T-helper 2 cell treated with Interferon-gamma antibody and Interleukin-4, amounts not matched to agents 100 ng/mL and 5 ng/mL, for 36 hours (primary cell): ENCODE data around the gene CORO2A. TPM values are rescaled to one million over a fixed set of nuclear protein-coding genes. Genes with fewer than 3 reads are reported as not detected.
"Not testable (repeated sequence)": the region's sequence is repeated elsewhere in the genome, so short reads cannot be mapped to it uniquely, and the experiment has no call there.

Source experiments
- intact Hi-C: fragments of 100-400 bp; cut with micrococcal nuclease; formaldehyde crosslinking; loops from one replicate; pipeline ENCODE4 v1.15.1; 2023
- total RNA-seq: library from RNA; stranded (reverse); gene quantifications from 2 replicates; pipeline ENCODE4 v1.2.3, GENCODE V29; 2022

The CORO2A gene
- total RNA-seq, 1 donor from 2014 or later = 3.2 TPM

DNA sequence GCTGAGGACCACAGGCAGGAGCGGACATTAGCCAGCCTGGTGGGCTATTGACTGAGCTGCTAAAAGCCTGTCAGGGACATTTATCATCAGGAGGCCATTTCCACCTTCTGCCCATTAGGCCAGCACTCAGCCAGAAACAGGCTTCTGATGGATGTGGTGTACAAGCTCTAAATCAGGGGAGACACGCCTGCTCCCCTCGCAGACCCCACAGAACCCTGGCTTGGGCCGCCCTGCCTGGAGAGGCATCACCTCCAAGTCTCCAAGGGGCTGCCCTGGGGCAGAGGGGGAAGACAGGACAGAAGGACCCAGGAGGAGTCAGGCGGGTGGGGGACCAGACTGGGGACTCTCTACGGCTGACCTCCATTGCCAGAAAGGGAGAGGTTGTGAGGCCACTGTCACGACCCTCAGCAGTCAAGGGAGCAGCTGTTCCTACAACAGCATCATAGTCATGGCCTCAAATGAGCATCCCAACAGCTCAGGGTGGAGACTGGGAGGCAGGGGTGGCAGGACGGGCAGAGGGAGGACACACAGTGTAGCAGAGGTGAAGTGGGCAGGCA, 49.4 kb downstream of the CORO2A start:
- intact Hi-C loops = no loop called here

DNA sequence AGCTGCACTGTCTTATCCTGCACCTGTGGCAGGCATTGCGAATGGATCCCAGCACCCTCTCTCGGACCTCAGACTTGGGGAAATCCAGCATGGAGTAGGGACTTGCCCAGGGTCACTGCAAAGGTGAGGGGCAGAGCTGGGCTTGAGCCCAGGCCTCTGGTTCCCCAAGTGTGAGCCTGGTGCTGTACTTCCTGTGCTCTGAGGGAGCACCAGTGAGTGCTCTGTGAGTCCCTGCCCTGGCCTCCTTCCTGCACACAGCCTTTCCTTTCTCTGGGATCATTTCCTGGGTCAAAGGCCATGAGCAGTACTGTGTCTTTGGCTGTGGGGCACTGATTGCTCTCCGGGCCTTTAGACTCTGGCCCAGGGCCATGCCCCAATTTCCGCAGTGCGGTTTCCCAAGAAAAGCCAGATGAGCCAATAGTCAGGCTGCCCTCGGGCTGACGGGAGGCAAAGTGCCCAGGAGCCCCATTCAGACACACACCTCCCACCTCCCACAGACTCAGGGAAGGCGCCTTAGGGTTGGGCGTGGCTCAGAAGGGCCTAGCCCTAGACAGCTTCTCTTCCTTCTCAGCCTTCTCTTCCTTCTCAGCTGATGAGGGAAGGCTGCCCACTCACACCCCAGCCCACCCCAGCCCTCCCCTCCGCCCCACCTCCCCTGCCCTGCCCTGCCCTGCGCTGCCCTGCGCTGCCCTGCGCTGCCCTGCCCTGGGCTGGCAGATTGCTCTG, 50.1 kb downstream of the CORO2A start:
- intact Hi-C loops = no loop called here

- intact Hi-C loops = no loop called here
Observed at GRCh38 chr9:98140503-98140902, 51.9 kb downstream of the CORO2A start.

DNA sequence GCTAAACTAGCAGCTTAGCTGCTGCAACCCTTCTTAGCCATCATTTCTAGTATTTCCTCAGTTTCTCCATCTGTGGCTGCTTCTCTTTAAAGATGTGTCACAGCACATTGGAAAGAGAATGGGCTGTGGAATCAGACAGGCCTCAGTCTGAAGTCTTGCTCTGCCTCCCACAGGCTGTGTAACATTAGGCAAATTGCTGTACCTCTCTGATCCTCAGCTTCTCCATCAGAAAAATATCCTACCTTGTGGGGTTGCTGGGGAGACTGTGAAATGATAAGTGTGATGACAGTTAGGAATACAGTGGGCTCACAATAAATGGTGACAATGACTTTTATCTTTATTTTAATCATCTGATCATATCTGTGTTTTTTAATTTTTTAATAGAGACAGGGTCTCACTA, 55.9 kb downstream of the CORO2A start:
- intact Hi-C loops = no loop called here

DNA sequence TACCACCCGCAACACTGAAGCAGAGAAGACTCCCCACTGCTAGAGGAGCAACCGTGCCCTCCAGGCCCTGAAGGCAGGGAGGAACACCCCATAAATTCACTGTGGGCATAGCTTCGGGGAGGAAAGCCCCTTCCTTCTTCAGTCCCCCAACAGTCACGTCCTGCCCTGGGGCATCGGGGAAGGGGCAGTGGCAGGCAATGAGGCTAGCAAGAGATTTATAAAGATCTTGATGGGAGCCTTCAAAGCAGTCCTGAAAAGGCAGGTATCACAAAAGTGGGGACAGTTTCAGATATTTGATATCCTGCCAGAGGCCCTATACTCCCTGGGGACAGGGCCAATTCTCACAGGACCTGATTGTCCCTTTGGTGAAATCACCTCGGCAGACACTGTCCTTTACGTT, 56.5 kb downstream of the CORO2A start:
- intact Hi-C loops = no loop called here

DNA sequence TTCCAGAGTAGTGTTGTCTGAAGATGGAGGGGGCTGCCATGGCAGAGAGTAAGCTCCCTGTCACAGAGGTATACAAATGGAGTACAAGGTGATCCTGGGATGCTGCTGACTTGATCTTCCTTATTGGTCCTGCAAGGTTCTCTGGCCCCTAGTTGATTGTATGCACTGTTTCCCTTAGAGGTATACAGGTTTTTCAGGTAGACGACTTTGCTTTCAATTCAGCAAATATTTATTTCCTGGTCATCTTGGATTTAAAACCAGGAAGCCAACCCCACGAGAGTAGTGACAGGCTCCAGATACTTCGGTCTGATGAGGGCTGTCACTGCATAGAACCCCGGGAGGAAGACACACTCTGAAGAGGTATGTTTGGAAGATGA, 56.9 kb downstream of the CORO2A start:
- intact Hi-C loops = no loop called here

DNA sequence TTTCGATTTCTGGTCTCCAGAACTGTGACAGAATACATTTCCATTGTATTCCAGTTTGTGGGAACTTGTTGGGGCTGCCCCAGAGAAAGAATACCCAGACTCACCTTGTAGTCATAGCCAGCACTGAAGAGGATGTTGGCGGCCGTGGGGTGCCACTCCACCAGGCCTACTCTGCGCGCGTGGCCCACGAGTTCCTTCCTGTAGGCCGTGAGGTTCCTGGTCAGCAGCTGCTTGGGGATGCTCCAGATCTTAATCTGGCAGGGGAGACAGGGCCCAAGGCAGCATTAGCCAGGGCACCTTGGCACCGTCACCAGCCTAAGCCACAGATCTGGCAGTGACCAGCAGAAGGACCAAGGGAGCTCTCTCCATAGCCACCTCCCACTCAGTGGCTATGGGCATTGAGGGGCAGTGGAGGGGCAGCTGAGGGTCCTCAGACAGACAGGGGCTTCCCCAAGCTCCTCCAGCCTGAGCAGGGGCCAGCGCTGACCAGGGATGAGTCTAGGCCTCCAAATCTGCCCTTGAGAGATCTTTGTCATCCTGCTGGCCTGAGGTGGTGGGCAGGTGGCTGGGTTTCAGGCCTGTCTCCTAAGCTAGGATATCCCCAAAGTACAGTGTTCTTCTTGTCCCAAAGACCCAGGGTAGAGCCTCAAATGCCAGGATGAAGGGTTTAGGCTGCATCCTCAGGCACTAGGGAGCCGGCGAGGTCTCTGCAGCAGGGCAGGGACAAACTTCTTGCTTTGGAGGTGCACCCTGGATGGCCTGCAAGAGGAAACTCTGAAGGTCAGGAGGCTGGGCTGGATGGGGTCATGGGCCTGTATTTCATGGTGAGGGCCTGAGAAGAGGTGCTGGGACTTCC, 57.5 kb downstream of the CORO2A start:
- intact Hi-C loops = no loop called here

DNA sequence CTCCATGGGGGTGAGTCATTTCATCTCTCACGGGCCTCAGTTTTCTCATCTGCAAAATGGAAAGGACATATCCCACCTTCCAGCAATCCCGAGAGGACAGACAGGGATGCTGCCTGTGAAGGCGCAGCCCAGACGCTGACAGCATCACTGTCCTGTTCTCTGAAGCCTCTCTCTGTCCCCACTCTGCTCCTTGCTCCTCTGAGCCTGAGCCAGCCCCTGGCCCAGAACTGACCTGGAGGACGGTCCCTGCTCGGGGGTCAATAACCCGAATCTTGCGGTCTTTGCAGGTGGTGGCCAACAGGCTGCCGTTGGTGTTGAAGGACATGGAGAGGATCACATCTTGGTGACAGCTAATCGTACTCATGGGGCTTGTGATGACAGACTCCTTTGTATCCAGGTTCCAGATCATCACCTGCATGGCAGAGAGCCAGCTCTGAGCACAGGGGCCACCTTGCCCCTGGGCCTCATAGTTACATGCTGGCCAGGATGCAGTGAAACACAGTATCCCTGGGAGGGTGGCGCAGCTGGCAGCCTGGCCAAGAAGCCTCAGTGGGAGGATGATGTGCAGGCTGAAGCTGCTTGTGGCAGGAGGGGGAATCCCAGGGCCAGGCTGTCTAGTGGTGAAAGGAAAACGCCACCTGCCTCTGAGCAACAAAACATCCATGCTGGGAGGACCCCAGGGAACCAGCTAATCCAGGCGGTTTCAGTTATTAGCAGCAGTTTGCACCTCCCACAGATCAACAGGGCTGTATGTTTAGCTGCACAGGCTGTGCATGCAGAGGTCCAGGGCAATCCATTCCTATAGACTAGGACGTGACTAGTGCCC, 59.4 kb downstream of the CORO2A start:
- intact Hi-C loops = no loop called here

- intact Hi-C loops = no loop called here
Observed at GRCh38 chr9:98132158-98132557, 60.3 kb downstream of the CORO2A start.

GRCh38 chr9:98130576-98131228, 61.7 kb downstream of the CORO2A start:
- intact Hi-C loops = no loop called here

- intact Hi-C loops = not testable (repeated sequence)
Observed at GRCh38 chr9:98130060-98130459, 62.4 kb downstream of the CORO2A start.

- intact Hi-C loops = no loop called here
Observed at GRCh38 chr9:98129451-98129881, 63.0 kb downstream of the CORO2A start.

DNA sequence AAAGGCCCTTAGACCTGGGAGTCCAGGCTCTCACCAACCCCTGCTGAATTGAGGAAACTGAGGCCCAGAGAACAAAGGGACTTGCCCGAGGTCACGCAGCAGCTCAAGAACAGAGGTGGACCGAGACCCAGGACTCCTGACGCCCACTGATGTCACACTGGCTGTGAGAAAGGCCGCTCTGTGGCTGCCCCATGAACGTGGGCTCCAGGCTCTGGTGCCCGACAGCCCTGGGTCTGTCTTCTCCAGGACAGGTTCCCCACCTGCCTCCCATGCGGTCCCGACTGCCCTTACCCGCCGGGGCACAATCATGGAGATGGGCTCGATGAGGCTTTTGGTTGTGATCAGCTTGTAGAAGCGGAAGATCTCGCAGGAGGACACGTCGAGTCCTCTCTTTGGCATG, 64.1 kb downstream of the CORO2A start:
- intact Hi-C loops = no loop called here

DNA sequence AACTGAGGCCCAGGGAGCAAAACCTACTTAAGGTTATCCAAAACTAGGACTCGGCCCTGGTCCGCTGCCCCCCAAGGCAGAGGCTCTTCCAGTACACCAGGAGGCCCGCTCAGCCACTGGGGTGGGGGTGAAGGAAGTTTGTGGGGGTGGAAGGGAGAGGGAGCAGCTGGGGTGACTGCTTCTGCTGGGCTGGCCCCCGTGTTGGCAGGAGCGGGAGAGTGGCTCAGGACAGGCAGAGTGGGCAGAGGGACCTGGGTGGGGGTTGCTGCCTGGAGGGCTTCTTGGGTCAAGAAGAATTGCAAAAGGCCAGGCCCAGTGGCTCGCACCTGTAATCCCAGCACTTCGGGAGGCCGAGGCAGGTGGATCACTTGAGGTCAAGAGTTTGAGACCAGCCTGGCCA, 65.2 kb downstream of the CORO2A start:
- intact Hi-C loops = no loop called here

GRCh38 chr9:98124637-98125426, 67.6 kb downstream of the CORO2A start:
- intact Hi-C loops = no loop called here

DNA sequence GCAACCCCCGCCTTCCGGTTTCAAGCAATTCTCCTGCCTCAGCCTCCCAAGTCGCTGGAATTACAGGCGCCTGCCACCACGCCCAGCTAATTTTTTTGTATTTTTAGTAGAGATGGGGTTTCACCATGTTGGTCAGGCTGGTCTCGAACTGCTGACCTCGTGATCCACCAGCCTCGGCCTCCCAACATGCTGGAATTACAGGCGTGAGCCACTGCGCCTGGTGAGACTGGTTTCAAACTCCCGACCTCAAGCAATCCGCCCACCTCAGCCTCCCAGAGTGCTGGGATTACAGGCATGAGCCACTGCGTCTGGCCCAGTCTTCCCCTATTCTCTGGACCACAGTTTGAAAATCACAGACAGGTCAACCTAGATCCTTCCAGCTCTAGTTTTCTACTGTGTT, 68.3 kb downstream of the CORO2A start:
- intact Hi-C loops = not testable (repeated sequence)

- intact Hi-C loops = no loop called here
Observed at GRCh38 chr9:98121058-98121457, 71.4 kb downstream of the CORO2A start.

DNA sequence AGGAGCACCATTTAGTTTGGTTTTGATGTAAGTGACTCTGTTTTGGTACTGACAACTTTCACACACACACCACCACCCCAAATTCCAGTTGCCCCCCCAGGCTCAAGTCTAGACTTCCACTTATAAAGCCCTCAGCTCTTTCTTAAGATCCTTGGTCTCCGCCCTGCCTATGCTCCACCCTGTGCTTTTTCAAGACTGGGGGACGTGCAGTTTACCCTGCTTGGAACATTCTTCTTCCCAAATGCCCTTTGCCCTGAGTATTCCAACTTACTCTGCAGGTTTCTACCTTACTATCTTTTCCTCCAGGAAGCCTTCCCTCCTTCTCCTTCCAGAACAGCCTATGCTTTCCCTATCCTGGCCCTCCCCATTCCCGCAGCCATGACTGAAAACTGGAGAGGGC, 72.0 kb downstream of the CORO2A start:
- intact Hi-C loops = no loop called here

DNA sequence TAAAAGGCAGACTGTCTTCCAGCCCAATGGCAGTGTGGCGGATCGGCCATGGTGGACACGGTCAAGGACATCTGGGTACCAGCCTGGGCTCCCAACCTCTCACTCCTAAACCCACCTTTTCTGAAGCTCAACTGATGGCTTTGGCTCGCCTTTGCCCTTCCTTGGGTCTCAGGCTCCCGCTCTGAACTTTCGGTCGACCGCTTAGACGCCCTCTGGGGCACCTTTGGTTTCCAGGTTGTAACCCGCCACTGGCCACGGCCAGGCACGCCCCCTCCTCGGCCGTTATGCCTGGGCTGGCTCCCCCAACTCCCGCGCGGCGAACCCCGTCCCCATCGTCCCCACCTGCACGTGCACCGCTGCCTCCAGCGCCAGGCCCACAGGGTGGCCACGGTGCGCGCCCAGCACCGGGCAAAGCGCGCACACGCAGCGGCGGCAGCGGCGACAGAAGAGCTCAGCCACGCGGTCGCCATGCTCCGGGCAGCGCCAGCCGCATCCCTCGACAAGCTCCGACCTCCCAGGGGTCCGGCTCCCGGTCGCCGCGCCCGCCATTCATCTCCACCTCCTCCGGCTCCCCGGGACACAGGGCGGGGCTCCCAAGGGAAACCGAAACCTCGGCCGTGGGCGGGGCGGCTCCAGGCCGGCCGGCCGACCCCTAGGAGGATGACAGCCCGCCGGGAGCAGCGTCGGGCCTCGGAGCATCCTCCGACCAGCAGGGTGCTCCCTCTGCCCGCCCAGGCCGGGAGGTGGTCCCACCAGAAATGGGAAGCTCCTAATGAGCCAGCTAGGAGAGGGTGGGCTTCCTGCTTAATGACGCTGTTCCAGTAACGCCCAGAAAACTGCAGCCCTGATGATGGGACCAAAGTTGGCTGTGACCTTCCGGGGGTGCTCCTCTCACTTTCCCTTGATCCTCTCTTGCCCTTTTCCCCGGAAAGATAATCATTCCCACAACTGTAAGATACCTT, 73.5 kb downstream of the CORO2A start, which contains the start of gene TRIM14:
TSS of gene TRIM14 (minus strand) at position 583 of the 962 bp plus-strand sequence. CDS start at position 549, 34 bp downstream.
- intact Hi-C loops = loop anchor here (1.0 to 5.0 kb wide), 8 partner anchors 11 to 196 kb away; partner anchors contain the start of genes CORO2A, HEMGN, TBC1D2 and TRMO
